Stomach (tissue), 4 donors: ENCODE results near the gene MCM3AP.

Experiments
- POLR2A ChIP-seq, 4 donors: fragments of 450-650 bp; IDR thresholded peaks; one replicate each; pipeline ENCODE4 v1.6.1; 2016; ENCODE audit warnings: antibody characterized with exemption in 4 of 4, control low read depth in 2 of 4, mild to moderate bottlenecking in 1 of 4, moderate library complexity in 1 of 4
- POLR2AphosphoS5 ChIP-seq, 3 donors: sonication (generic); formaldehyde crosslinking; IDR thresholded peaks; one replicate each; pipeline ENCODE4 v1.6.1; 2016; ENCODE audit warnings: antibody characterized with exemption in 3 of 3

DNA sequence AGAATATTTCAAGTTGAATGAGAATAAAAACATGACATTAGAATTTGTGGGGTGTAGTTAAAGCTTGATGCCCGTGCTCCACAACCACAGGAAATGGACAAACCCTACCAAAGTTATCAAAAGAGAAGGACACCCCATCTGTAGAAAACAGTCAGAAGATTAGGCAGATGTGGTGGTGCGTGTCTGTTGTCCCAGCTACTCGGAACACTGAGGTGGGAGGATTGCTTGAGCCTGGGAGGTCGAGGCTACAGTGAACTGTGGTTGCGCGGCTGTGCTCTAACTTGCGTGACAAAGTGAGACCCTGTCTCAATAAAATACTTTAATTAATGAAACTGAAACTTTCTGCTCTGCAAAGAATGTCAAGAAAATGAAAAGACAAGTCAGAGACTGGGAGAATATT lies 99.7 kb downstream of the MCM3AP start:
- TF ChIP-seq POLR2AphosphoS5 (IDR thresholded peaks at IDR 0.05) (no peak), POLR2A (IDR thresholded peaks at IDR 0.05) (no peak)
